Fibroblast of pulmonary artery (primary cell): Measurements from ENCODE around the gene CUL3.
"Not testable (repeated sequence)": the region's sequence is repeated elsewhere in the genome, so short reads cannot be mapped to it uniquely, and the experiment has no call there.

Source experiments
- DNase-seq: peaks from one replicate; pipeline ENCODE4 v3.0.0-alpha.2; 2010; ENCODE audit warnings: low read depth
- H3K4me3 ChIP-seq: replicated peaks from 2 replicates; pipeline ENCODE4 v1.5.1; 2011; ENCODE audit warnings: low read depth, mild to moderate bottlenecking, control low read depth, low read length, moderate library complexity
- TF ChIP-seq, protein P1 (sequence below): IDR thresholded peaks from 2 replicates; pipeline ENCODE4 v1.5.1; 2011; ENCODE audit warnings: mild to moderate bottlenecking, control low read depth, low read length, inconsistent platforms; ENCODE audit errors: missing control alignments

The CUL3 gene

DNA sequence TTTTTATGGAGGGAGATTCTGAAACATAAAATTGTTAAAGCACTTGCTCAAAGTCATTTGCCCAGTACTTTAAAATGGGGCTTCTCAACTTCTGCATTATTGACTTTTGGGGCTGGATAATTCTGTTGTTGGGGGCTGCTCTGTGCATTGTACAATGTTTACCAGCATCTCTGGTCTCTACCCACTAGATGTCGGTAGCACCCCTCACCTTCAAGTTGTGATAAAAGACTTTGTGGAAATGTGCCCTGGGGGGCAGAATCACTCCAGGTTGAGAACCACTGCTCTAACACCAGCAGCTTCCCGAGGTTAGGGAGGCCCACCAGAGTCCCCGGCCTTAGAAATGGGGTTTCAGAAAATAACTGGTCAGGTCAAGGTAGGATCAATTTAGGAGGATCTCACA, 26.8 kb upstream of the CUL3 start:
- DNase-seq, result no peak
- TF ChIP-seq, protein P1, sequence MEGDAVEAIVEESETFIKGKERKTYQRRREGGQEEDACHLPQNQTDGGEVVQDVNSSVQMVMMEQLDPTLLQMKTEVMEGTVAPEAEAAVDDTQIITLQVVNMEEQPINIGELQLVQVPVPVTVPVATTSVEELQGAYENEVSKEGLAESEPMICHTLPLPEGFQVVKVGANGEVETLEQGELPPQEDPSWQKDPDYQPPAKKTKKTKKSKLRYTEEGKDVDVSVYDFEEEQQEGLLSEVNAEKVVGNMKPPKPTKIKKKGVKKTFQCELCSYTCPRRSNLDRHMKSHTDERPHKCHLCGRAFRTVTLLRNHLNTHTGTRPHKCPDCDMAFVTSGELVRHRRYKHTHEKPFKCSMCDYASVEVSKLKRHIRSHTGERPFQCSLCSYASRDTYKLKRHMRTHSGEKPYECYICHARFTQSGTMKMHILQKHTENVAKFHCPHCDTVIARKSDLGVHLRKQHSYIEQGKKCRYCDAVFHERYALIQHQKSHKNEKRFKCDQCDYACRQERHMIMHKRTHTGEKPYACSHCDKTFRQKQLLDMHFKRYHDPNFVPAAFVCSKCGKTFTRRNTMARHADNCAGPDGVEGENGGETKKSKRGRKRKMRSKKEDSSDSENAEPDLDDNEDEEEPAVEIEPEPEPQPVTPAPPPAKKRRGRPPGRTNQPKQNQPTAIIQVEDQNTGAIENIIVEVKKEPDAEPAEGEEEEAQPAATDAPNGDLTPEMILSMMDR, result no peak
- no peak overlapping the region for H3K4me3 ChIP-seq

DNA sequence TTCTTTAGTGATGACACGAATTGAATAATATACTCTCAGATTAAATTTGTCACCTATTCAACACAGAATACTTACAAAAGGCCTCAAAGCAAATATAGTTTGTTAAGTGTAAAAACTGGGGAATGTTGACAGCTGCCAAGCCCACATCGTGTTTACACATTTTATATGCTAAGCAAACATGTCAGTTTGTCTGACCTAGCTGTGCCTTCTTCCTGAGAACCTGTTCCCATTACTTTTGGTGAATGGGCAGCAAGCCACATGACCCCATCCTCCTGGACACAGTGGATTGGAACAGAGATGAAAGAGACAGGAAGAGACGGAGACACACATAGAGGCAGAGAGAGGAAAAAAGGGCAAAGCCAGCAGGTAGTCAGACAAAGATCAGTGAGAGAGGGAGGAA, 22.9 kb upstream of the CUL3 start:
- TF ChIP-seq, protein P1, result no peak
- no peak overlapping the region for H3K4me3 ChIP-seq
- DNase-seq, result no peak

DNA sequence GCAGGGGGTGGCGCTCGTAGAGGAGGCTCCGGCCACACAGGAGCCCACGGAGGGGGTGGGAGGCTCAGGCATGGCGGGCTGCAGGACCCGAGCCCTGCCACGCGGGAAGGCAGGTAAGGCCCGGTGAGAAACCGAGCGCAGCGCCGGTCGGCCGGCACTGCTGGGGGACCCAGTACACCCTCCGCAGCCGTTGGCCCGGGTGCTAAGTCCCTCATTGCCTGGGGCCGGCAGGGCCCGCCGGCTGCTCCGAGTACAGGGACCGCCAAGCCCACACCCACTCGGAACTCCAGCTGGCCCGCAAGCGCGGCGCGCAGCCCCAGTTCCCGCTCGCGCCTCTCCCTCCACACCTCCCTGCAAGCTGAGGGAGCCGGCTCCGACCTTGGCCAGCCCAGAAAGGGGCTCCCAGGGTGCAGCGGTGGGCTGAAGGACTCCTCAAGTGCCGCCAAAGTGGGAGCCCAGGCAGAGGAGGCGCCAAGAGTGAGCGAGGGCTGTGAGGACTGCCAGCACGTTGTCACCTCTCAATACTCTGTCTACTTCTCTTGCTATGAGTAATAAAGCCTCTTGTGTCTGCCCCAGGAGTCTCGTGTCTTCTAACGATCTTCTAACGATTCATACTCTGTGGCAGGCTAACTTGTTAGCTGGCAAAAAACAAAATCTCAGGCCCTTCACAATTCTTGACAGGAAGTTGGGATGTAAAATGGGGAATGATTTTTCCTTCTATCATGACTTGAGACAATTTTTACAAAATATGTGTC, 18.8 kb upstream of the CUL3 start:
- DNase-seq, H3K4me3 ChIP-seq: not testable (repeated sequence)

DNA sequence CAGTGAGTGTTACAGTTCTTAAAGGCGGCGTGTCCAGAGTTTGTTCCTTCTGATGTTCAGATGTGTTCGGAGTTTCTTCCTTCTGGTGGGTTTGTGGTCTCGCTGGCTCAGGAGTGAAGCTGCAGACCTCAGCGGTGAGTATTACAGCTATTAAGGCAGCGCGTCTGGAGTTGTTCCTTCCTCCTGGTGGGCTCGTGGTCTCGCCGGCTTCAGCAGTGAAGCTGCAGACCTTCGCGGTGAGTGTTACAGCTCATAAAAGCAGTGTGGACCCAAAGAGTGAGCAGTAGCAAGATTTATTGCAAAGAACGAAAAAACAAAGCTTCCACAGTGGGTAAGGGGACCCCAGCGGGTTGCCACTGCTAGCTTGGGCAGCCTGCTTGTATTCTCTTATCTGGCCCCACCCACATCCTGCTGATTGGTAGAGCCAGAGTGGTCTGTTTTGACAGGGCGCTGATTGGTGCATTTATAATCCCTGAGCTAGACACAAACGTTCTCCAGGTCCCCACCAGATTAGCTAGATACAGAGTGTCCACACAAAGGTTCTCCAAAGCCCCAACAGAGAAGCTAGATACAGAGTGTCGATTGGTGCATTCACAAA, 17.7 kb upstream of the CUL3 start:
- H3K4me3 ChIP-seq, DNase-seq: not testable (repeated sequence)

DNA sequence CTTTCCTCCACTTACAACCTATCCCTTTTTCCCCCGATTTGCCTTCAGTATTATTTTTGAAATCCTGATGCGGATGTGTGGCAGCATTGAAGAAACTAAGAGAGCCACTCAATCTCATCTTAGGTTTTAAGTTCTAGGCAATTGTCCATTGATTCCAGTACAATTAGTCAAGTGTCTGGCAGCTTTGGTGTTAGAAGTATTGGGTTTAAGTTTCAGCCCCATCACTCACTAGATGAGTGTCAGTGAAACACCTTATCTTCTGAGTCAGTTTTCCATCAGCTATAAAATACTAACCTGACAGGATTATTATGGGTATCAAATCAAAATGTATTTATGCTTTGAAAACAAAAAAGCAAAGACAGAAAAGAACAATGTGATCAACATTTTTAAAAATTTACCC, 16.8 kb upstream of the CUL3 start:
- no peak for DNase-seq
- H3K4me3 ChIP-seq, result no peak overlapping the region
- TF ChIP-seq, protein P1, result no peak

DNA sequence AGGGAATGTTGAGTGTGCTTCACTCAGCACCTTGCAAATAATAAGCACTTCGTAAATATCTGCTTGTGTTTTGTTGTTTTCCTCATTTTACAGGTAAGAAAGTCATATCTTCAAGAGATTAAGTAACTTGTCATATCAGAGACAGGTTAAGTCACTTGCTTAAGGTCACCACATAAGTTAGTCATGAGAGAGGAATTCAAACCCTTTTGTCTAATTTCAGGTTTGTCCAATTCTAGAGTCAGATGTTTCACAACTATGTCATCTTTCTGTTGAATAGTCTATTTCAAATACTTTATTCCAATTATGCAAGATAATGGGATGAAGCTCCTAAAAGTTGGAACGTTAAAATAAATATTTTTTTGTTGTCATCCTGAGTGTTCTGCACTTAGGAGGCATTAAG, 13.5 kb upstream of the CUL3 start:
- no peak overlapping the region for H3K4me3 ChIP-seq
- TF ChIP-seq, protein P1, result no peak
- no peak for DNase-seq

DNA sequence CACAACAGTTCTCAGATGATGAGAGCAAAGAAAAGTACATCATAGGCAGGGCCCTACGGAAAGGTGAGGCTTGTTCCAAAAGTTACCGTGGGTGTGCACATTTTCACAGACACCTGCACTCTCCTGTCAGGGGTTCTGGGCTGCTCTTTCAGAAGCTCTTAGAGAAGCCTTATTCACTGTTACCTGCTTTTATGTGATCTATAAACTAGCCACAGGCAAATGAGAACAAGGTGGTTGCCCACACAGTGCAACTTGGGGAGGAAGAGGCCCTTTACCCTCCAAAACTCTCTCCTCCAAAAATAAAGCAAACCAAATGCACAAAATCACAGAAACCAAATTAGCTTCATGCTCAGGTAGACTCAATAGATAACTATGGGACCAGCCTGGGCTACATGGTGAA, 11.1 kb upstream of the CUL3 start:
- no peak for DNase-seq
- TF ChIP-seq, protein P1, result no peak
- no peak overlapping the region for H3K4me3 ChIP-seq

DNA sequence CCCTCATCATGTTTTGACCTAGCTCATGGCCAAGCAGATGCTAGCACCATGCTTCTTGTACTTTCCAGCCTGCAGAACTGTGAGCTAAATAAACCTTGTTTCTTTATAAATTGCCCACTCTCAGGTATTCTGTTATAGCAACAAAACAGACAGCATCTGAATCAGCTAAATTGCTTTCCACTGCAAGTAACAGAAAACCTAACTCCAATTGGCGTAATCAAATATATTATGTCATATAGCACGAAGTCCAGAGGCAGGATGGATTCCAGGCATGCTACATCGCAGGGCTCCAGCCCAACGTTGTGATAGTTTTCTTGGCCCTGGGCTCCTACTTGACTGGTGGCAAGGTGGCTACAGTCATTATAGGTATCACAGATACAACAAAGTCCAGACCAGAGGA, 10.4 kb upstream of the CUL3 start:
- DNase-seq, result no peak
- TF ChIP-seq, protein P1, result no peak

More for the DNA sequence above, 10.4 kb upstream of the CUL3 start:
- no peak overlapping the region for H3K4me3 ChIP-seq
